Activated CD8-positive, alpha-beta memory T cell treated with anti-CD3 and anti-CD28 coated beads for 1 hour (primary cell): ENCODE measurements around the gene ERO1A.

Experiments
- DNase-seq, 2 donors: peaks; one replicate each; pipeline ENCODE4 v3.0.0-alpha.2; 2020; ENCODE audit warnings: low read depth in 1 of 2; ENCODE audit errors: extremely low read depth in 1 of 2

ERO1A gene

DNA sequence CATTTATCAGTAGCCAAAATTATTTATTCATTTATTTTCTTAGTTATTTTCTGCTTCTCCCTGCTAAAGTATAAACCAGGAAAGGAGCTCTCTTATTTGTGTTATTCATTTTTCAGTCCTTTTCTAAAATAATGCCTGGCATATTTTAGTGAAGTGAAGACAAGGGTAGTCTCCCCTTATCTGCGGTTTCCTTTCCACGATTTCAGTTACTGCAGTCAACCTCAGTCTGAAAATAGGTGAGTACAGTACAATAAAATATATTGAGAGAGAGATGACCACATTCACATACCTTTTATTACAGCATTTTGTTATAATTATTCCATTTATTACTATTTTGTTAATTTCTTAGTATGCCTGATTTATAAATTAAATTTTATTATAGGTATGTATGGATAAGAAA, 85.2 kb downstream of the ERO1A start:
- no peak for DNase-seq

DNA sequence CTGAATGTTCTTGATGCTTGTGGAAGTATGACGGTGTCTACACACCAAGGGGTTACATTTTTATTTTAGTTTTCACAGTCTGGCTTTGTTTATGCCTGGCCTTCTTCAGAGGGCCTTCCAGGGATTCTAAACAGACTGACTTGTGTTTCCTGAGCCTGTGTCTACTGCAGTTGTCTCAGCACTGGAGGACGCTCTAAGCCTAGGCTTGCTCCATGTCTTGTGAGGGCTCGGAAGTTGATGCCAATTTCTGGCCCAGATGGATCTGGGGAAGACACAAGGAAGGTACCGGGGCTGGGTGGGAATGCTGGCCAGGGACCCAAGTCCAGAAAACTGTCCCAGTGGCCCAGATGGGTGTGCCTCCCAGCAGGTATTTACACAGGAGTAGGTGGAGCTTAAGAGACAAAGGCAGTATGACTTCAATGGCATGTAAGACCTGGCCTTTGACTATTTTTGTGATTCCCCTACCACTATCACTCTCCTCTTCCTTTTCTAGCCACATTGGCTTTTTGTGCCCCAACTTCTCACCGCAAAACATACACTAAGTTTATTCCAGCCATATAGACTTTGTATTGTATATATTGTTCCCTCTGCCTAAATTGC, 85.8 kb downstream of the ERO1A start:
- DNase-seq: no peak

DNA sequence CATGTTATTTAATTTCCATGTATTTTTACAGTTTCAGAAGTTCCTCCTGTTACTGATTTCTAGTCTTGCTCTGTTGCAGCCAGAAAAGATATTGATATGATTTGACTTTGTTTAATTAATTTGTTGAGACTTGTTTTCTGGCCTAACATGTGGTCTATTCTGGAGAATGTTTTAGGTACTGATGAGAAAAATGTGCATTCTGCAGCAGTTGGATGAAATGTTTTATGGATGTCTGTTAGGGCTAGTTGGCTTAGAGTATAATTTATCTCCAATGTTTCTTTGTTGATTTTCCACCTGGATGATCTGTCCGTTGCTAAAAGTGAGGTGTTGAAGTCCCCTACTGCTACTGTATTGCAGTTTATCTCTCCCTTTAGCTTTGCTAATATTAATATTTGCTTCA, 88.3 kb downstream of the ERO1A start:
- DNase-seq: no peak

- DNase-seq: no peak
Observed at GRCh38 chr14:52602131-52602530, 93.2 kb downstream of the ERO1A start.

DNA sequence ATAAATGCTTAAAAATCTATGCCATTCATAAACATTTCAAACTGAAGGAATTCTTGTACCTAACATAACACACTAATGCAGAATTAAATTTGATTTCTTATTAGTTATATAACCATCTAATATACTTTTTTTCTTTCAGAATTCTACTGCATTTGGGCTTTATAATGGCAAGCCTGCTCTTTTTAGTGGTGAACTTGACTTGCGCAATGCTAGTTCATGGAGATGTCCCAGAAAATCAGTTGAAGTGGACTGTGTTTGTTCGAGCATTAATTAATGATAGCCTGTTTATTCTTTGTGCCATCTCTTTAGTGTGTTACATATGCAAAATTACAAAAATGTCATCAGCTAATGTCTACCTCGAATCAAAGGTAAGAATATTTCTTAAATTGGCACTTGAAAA, 95.4 kb downstream of the ERO1A start:
- DNase-seq: no peak

DNA sequence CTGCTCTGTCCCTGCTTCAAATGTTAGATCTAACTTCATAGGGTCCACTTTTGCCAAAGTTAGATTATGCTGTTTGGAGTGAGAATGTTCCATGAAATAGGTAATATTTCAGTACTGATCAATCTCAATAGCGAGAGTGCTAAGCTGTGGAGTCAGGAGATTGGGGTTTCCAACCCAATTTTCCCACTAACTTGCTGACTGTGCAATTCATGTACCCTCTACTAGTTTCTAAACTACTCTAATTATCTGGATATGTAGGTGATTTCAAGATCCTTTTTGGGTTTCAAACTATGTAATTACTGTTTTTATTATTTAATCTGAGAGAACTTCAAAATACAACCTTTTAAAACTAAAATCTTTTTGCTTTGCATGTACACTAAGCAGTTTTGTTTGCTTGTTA, 96.8 kb downstream of the ERO1A start:
- no peak for DNase-seq

DNA sequence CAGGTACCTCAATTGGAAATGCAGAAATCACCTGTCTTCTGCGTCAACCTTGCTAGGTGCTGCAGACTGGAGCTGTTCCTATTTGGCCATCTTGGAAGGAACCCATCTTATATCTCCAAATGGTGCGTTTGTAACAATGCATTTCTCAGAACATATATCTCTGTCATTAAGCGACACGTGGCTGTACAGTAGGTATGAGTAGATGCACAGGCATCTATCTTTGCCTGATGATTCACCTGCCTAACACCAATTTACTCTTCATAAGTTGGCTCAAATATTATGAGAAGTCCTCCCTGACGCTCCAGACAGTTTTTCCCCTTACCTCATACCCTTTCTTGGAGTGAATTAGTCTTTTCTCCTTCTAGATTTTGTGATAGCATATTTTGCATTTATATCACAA, 98.5 kb downstream of the ERO1A start:
- DNase-seq: no peak

GRCh38 chr14:52596320-52596719, 99.0 kb downstream of the ERO1A start:
- DNase-seq: no peak

- DNase-seq: no peak
Observed at GRCh38 chr14:52590318-52590717, 105.0 kb downstream of the ERO1A start.
